Measurements from ENCODE around the gene VEGFC.

VEGFC gene

GRCh38 chr4:176758731-176759130, 34.0 kb downstream of the VEGFC start:
- no peak for DNase-seq

- DNase-seq, result no peak
Observed at GRCh38 chr4:176758323-176758722, 34.4 kb downstream of the VEGFC start.

GRCh38 chr4:176755613-176756012, 37.1 kb downstream of the VEGFC start:
- no peak for DNase-seq

- DNase-seq, result no peak
Observed at GRCh38 chr4:176755001-176755400, 37.7 kb downstream of the VEGFC start.

- DNase-seq, result no peak
Observed at GRCh38 chr4:176753049-176753448, 39.7 kb downstream of the VEGFC start.

- DNase-seq, result no peak
Observed at GRCh38 chr4:176752191-176752749, 40.5 kb downstream of the VEGFC start.

GRCh38 chr4:176751061-176751460, 41.7 kb downstream of the VEGFC start:
- DNase-seq, result no peak

GRCh38 chr4:176746846-176747245, 45.9 kb downstream of the VEGFC start:
- no peak for DNase-seq

GRCh38 chr4:176745902-176746301, 46.8 kb downstream of the VEGFC start:
- DNase-seq, result no peak

GRCh38 chr4:176744091-176744490, 48.6 kb downstream of the VEGFC start:
- no peak for DNase-seq

GRCh38 chr4:176742211-176742610, 50.5 kb downstream of the VEGFC start:
- DNase-seq, result no peak

GRCh38 chr4:176741253-176741652, 51.5 kb downstream of the VEGFC start:
- DNase-seq, result no peak

- DNase-seq, result no peak
Observed at GRCh38 chr4:176735300-176735699, 57.4 kb downstream of the VEGFC start.

GRCh38 chr4:176734461-176734860, 58.3 kb downstream of the VEGFC start:
- DNase-seq, result no peak

- DNase-seq, result no peak
Observed at GRCh38 chr4:176729489-176729888, 63.2 kb downstream of the VEGFC start.

GRCh38 chr4:176726803-176727202, 65.9 kb downstream of the VEGFC start:
- DNase-seq, result no peak

GRCh38 chr4:176721459-176721858, 71.3 kb downstream of the VEGFC start:
- no peak for DNase-seq

- DNase-seq, result no peak
Observed at GRCh38 chr4:176718881-176719280, 73.8 kb downstream of the VEGFC start.

- DNase-seq, result no peak
Observed at GRCh38 chr4:176717237-176717636, 75.5 kb downstream of the VEGFC start.

- DNase-seq, result no peak
Observed at GRCh38 chr4:176709417-176709816, 83.3 kb downstream of the VEGFC start.

GRCh38 chr4:176708771-176709311, 83.9 kb downstream of the VEGFC start:
- DNase-seq, result no peak

GRCh38 chr4:176690716-176691115, 102.0 kb downstream of the VEGFC start:
- DNase-seq, result no peak

GRCh38 chr4:176680668-176681180, 112.0 kb downstream of the VEGFC start:
- no peak for DNase-seq

- DNase-seq, result no peak
Observed at GRCh38 chr4:176676901-176677300, 115.8 kb downstream of the VEGFC start.

- DNase-seq, result no peak
Observed at GRCh38 chr4:176675810-176676209, 116.9 kb downstream of the VEGFC start.

Data from NCI-H510A (cell line).